ENCODE data around the gene NAT16.

Gene NAT16

GRCh38 chr7:101180130-101180755 is at the start of gene NAT16:
Gene NAT16, minus strand, starts transcription at chr7:101180293. Its CDS starts 5,486 bp downstream, at chr7:101174807.
- peaks cover 12% of the 10 kb centered on the region for H3K4me1 Mint-ChIP-seq
- peaks cover 85% of the 10 kb centered on the region for H3K27me3 Mint-ChIP-seq (ENCODE audit: low read depth)
- no peak within 1 kb of the TSS for H3K27ac Mint-ChIP-seq
- H3K9me3 Mint-ChIP-seq, result peaks cover 4% of the 10 kb centered on the region
- no peak for TF ChIP-seq CTCF (IDR thresholded peaks at IDR 0.05; ENCODE audit: unreplicated experiment in 3 of 3)
- no peaks in the 10 kb centered on the region for H3K36me3 Mint-ChIP-seq (ENCODE audit: low read depth)
- H3K4me3 Mint-ChIP-seq, result peak within 1 kb of the TSS; percentile 65 to 73 (median 71)

- peaks cover 45% of the 10 kb centered on the region for H3K36me3 Mint-ChIP-seq (ENCODE audit: low read depth)
- no peaks in the 10 kb centered on the region for H3K4me1 Mint-ChIP-seq
- no peak for TF ChIP-seq CTCF (IDR thresholded peaks at IDR 0.05; ENCODE audit: unreplicated experiment in 3 of 3)
- no peak overlapping the region for H3K4me3 Mint-ChIP-seq
- no peaks in the 10 kb centered on the region for H3K27me3 Mint-ChIP-seq (ENCODE audit: low read depth)
- no peak overlapping the region for H3K27ac Mint-ChIP-seq
- H3K9me3 Mint-ChIP-seq, result no peaks in the 10 kb centered on the region
Observed at GRCh38 chr7:101226721-101227120, 46.6 kb upstream of the NAT16 start.

- H3K27ac Mint-ChIP-seq, result no peak overlapping the region
- H3K27me3 Mint-ChIP-seq (ENCODE audit: low read depth), result no peaks in the 10 kb centered on the region
- TF ChIP-seq CTCF (IDR thresholded peaks at IDR 0.05; ENCODE audit: unreplicated experiment in 3 of 3), result no peak
- no peak overlapping the region for H3K4me3 Mint-ChIP-seq
- H3K36me3 Mint-ChIP-seq (ENCODE audit: low read depth), result peaks cover 52% of the 10 kb centered on the region
- no peaks in the 10 kb centered on the region for H3K9me3 Mint-ChIP-seq
- H3K4me1 Mint-ChIP-seq, result no peaks in the 10 kb centered on the region
Observed at GRCh38 chr7:101225650-101226049, 45.6 kb upstream of the NAT16 start.

GRCh38 chr7:101223528-101223927 is 43.4 kb upstream of the NAT16 start:
- TF ChIP-seq CTCF (IDR thresholded peaks at IDR 0.05; ENCODE audit: unreplicated experiment in 3 of 3), result no peak
- H3K4me3 Mint-ChIP-seq, result no peak overlapping the region

GRCh38 chr7:101222275-101222830 is 42.3 kb upstream of the NAT16 start:
- no peak overlapping the region for H3K4me3 Mint-ChIP-seq

More at GRCh38 chr7:101223528-101223927, 43.4 kb upstream of the NAT16 start:
- Mint-ChIP-seq H3K9me3 (no peaks in the 10 kb centered on the region), H3K27ac (no peak overlapping the region), H3K27me3 (ENCODE audit: low read depth) (no peaks in the 10 kb centered on the region), H3K36me3 (ENCODE audit: low read depth) (peaks cover 44% of the 10 kb centered on the region), H3K4me1 (peaks cover 13% of the 10 kb centered on the region)

More at GRCh38 chr7:101222275-101222830, 42.3 kb upstream of the NAT16 start:
- no peaks in the 10 kb centered on the region for H3K27me3 Mint-ChIP-seq (ENCODE audit: low read depth)
- H3K9me3 Mint-ChIP-seq, result no peaks in the 10 kb centered on the region
- no peak for TF ChIP-seq CTCF (IDR thresholded peaks at IDR 0.05; ENCODE audit: unreplicated experiment in 3 of 3)
- H3K4me1 Mint-ChIP-seq, result peaks cover 21% of the 10 kb centered on the region
- H3K27ac Mint-ChIP-seq, result no peak overlapping the region
- peaks cover 42% of the 10 kb centered on the region for H3K36me3 Mint-ChIP-seq (ENCODE audit: low read depth)

All from nephron (organoid).